HepG2 (cell line): Measurements from ENCODE around the gene RPF1. TPM values are rescaled to one million over a fixed set of nuclear protein-coding genes. Genes with fewer than 3 reads are reported as not detected.

Experiments used
- DNMT3B ChIP-seq: conservative IDR thresholded peaks from 2 replicates; pipeline ENCODE4 v1.6.1; 2016; ENCODE audit warnings: missing biosample characterization, control low read depth
- GATAD2A ChIP-seq: IDR thresholded peaks from 2 replicates; pipeline ENCODE4 v1.6.1; 2016
- HES4 ChIP-seq: sonication (generic); formaldehyde crosslinking; IDR thresholded peaks from 2 replicates; pipeline ENCODE4 v1.9.0; 2021; ENCODE audit warnings: mild to moderate bottlenecking, missing genetic modification reagents, borderline replicate concordance
- HMG20B ChIP-seq: conservative IDR thresholded peaks from 2 replicates; pipeline ENCODE4 v1.6.1; 2016; ENCODE audit warnings: missing genetic modification reagents, missing compliant biosample characterization
- KDM5A ChIP-seq: fragments of 200-600 bp; sonication (generic); IDR thresholded peaks from 2 replicates; pipeline ENCODE4 v1.7.0; 2018; ENCODE audit warnings: antibody characterized with exemption, mild to moderate bottlenecking, low read length, borderline replicate concordance
- NFYB ChIP-seq: sonication (generic); formaldehyde crosslinking; IDR thresholded peaks from 2 replicates; pipeline ENCODE4 v1.4.0; 2020; ENCODE audit warnings: missing genetic modification reagents
- PAF1 ChIP-seq: IDR thresholded peaks from 2 replicates; pipeline ENCODE4 v1.6.1; 2016; ENCODE audit warnings: missing genetic modification reagents, missing compliant biosample characterization
- RARG ChIP-seq: sonication (generic); formaldehyde crosslinking; IDR thresholded peaks from 2 replicates; pipeline ENCODE4 v1.4.0; 2020; ENCODE audit warnings: low read depth, mild to moderate bottlenecking, missing genetic modification reagents
- SMAD3 ChIP-seq: sonication (generic); formaldehyde crosslinking; IDR thresholded peaks from 2 replicates; pipeline ENCODE4 v1.4.0; 2020; ENCODE audit warnings: missing genetic modification reagents
- SRY ChIP-seq: sonication (generic); formaldehyde crosslinking; IDR thresholded peaks from 2 replicates; pipeline ENCODE4 v1.8.0; 2022; ENCODE audit warnings: mild to moderate bottlenecking, missing genetic modification reagents
- ZNF205 ChIP-seq: IDR thresholded peaks from 2 replicates; pipeline ENCODE4 v1.6.1; 2018; ENCODE audit warnings: missing biosample characterization, missing genetic modification reagents
- ZNF83 ChIP-seq: sonication (generic); formaldehyde crosslinking; IDR thresholded peaks from 2 replicates; pipeline ENCODE4 v1.4.0; 2020; ENCODE audit warnings: missing genetic modification reagents, mild to moderate bottlenecking, borderline replicate concordance
- ZSCAN31 ChIP-seq: sonication (generic); formaldehyde crosslinking; IDR thresholded peaks from 2 replicates; pipeline ENCODE4 v1.5.0; 2020; ENCODE audit warnings: low read depth, mild to moderate bottlenecking, missing genetic modification reagents
- polyA plus RNA-seq, 8 experiments: library from polyadenylated mRNA; depleted of rRNA in 3 of 8; stranded (reverse) in 7 of 8; unstranded in 1 of 8; fragments of >200 nt; fragmentation: Illumina TruSeq in 4 of 8; extraction: Trizol in 4 of 8; gene quantifications; 2 replicates each; pipeline versions ENCODE4 v1.2.1 to v1.2.3, GENCODE V29; 2011 to 2016; ENCODE audit warnings: low read depth in 4 of 8, missing spikeins in 1 of 8, mixed read lengths in 1 of 8; ENCODE audit not compliant: insufficient read depth in 1 of 8
- total RNA-seq, 5 experiments: library from RNA; depleted of rRNA; stranded (reverse); fragments of >200 nt; fragmentation: Illumina TruSeq; extraction: Trizol; gene quantifications; 2 replicates each; pipeline ENCODE4 v1.2.3, GENCODE V29; 2016; ENCODE audit warnings: low read depth in 1 of 5
- TF ChIP-seq, protein P1 (sequence below): IDR thresholded peaks from 2 replicates; pipeline ENCODE4 v1.6.1; 2012; ENCODE audit warnings: low read depth, low read length, improper control_type of control experiment
- TF ChIP-seq, protein P2 (sequence below): sonication (generic); formaldehyde crosslinking; IDR thresholded peaks from 2 replicates; pipeline ENCODE4 v1.5.0; 2020; ENCODE audit warnings: missing genetic modification reagents
- TF ChIP-seq, protein P3 (sequence below): sonication (generic); formaldehyde crosslinking; IDR thresholded peaks from 2 replicates; pipeline ENCODE4 v1.8.0; 2022; ENCODE audit warnings: missing genetic modification reagents, mild to moderate bottlenecking, inconsistent platforms, borderline replicate concordance
- TF ChIP-seq, protein P4 (sequence below): sonication (generic); formaldehyde crosslinking; IDR thresholded peaks from 2 replicates; pipeline ENCODE4 v1.4.0; 2020; ENCODE audit warnings: missing genetic modification reagents
- TF ChIP-seq, protein P5 (sequence below): sonication (generic); formaldehyde crosslinking; IDR thresholded peaks from 2 replicates; pipeline ENCODE4 v1.4.0; 2020; ENCODE audit warnings: missing genetic modification reagents, mild to moderate bottlenecking, borderline replicate concordance
- TF ChIP-seq, protein P6 (sequence below): IDR thresholded peaks from 2 replicates; pipeline ENCODE4 v1.6.1; 2016

RPF1 gene
- total and polyA plus RNA-seq, 2 of the 13 experiments (the other 11 are each of a cell fraction or from before 2014, with no cell fraction given): 23.0 to 39.0 TPM

DNA sequence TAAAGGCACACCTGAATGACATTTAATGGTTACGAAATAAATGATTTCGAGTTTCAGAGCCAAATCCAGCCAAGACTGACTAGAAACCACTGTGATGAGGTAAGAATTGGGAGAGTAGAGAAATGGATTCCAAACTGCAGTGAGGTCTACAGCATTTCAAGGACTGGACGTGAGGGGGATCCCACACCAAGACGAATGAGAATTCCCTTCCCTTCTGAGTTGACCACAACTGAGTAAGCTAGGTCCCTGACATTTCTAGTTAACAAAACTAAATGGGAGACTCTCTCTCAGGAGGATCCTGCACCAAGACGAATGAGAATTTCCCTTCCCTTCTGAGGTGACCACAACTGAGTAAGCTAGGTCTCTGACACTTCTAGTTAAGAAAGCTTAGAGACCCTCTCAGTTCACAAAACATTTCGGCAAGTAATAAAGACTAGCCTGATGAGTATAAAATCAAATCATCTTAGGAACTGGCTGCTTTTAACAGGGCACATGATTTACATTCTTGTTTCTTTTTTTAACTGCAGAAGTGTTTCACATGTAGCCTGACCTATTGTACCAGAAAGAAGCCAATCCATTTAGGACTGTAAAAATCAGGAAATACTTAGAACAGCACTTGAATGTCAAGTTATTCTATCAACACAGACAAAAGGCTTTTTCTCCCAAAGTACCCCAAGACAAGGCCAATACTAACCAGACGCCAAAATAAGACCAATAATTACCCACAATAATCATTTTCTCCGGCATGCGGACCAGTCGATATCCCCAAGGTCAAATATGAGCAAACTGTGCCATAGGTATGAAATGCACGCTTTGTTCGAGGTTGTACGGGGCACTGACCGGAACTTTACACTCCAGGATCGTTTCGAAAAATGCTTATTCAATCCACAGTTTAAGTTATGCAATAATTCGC lies 25.8 kb downstream of the RPF1 start (continued):
- TF ChIP-seq SMAD3 (CRISPR knock-in tag) (peak; percentile 40; the same call in 1 of the 2 replicates), GATAD2A (CRISPR knock-in tag) (peak; percentile 86), ZSCAN31 (CRISPR knock-in tag) (no peak), ZNF205 (no peak), DNMT3B (CRISPR knock-in tag) (no peak), RARG (no peak), ZNF83 (CRISPR knock-in tag) (no peak), PAF1 (CRISPR knock-in tag) (peak; percentile 96), KDM5A (no peak), HMG20B (CRISPR knock-in tag) (no peak; the same call in 1 of the 2 replicates), HES4 (CRISPR knock-in tag) (no peak), NFYB (CRISPR knock-in tag) (no peak), SRY (CRISPR knock-in tag) (no peak)
- TF ChIP-seq, protein P1, sequence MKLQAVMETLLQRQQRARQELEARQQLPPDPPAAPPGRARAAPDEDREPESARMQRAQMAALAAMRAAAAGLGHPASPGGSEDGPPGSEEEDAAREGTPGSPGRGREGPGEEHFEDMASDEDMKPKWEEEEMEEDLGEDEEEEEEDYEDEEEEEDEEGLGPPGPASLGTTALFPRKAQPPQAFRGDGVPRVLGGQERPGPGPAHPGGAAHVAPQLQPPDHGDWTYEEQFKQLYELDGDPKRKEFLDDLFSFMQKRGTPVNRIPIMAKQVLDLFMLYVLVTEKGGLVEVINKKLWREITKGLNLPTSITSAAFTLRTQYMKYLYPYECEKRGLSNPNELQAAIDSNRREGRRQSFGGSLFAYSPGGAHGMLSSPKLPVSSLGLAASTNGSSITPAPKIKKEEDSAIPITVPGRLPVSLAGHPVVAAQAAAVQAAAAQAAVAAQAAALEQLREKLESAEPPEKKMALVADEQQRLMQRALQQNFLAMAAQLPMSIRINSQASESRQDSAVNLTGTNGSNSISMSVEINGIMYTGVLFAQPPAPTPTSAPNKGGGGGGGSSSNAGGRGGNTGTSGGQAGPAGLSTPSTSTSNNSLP: peak; percentile 51; the same call in 1 of the 2 replicates
- TF ChIP-seq, protein P2, sequence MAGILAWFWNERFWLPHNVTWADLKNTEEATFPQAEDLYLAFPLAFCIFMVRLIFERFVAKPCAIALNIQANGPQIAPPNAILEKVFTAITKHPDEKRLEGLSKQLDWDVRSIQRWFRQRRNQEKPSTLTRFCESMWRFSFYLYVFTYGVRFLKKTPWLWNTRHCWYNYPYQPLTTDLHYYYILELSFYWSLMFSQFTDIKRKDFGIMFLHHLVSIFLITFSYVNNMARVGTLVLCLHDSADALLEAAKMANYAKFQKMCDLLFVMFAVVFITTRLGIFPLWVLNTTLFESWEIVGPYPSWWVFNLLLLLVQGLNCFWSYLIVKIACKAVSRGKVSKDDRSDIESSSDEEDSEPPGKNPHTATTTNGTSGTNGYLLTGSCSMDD (CRISPR knock-in tag): no peak
- TF ChIP-seq, protein P3, sequence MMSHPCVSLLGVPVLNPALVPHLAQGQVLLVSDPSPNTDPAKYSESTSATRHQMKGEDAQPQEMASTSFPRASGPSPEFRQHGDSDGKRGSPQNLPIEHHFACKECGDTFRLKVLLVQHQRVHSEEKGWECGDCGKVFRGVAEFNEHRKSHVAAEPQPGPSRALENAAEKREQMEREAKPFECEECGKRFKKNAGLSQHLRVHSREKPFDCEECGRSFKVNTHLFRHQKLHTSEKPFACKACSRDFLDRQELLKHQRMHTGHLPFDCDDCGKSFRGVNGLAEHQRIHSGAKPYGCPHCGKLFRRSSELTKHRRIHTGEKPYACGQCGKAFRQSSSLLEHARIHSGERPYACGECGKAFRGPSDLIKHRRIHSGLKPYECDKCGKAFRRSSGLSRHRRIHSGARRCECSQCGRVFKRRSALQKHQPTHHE (CRISPR knock-in tag): no peak
- TF ChIP-seq, protein P4, sequence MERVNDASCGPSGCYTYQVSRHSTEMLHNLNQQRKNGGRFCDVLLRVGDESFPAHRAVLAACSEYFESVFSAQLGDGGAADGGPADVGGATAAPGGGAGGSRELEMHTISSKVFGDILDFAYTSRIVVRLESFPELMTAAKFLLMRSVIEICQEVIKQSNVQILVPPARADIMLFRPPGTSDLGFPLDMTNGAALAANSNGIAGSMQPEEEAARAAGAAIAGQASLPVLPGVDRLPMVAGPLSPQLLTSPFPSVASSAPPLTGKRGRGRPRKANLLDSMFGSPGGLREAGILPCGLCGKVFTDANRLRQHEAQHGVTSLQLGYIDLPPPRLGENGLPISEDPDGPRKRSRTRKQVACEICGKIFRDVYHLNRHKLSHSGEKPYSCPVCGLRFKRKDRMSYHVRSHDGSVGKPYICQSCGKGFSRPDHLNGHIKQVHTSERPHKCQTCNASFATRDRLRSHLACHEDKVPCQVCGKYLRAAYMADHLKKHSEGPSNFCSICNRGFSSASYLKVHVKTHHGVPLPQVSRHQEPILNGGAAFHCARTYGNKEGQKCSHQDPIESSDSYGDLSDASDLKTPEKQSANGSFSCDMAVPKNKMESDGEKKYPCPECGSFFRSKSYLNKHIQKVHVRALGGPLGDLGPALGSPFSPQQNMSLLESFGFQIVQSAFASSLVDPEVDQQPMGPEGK (CRISPR knock-in tag): 0 out of 2 replicates have a peak, but pooled peaks have one; percentile 37
- TF ChIP-seq, protein P5, sequence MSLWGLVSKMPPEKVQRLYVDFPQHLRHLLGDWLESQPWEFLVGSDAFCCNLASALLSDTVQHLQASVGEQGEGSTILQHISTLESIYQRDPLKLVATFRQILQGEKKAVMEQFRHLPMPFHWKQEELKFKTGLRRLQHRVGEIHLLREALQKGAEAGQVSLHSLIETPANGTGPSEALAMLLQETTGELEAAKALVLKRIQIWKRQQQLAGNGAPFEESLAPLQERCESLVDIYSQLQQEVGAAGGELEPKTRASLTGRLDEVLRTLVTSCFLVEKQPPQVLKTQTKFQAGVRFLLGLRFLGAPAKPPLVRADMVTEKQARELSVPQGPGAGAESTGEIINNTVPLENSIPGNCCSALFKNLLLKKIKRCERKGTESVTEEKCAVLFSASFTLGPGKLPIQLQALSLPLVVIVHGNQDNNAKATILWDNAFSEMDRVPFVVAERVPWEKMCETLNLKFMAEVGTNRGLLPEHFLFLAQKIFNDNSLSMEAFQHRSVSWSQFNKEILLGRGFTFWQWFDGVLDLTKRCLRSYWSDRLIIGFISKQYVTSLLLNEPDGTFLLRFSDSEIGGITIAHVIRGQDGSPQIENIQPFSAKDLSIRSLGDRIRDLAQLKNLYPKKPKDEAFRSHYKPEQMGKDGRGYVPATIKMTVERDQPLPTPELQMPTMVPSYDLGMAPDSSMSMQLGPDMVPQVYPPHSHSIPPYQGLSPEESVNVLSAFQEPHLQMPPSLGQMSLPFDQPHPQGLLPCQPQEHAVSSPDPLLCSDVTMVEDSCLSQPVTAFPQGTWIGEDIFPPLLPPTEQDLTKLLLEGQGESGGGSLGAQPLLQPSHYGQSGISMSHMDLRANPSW (CRISPR knock-in tag): no peak
- TF ChIP-seq, protein P6, sequence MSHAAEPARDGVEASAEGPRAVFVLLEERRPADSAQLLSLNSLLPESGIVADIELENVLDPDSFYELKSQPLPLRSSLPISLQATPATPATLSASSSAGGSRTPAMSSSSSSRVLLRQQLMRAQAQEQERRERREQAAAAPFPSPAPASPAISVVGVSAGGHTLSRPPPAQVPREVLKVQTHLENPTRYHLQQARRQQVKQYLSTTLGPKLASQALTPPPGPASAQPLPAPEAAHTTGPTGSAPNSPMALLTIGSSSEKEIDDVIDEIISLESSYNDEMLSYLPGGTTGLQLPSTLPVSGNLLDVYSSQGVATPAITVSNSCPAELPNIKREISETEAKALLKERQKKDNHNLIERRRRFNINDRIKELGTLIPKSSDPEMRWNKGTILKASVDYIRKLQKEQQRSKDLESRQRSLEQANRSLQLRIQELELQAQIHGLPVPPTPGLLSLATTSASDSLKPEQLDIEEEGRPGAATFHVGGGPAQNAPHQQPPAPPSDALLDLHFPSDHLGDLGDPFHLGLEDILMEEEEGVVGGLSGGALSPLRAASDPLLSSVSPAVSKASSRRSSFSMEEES (CRISPR knock-in tag): no peak
